IMR-90 (cell line): ENCODE measurements around the gene PRELID3B.

Experiments
- BHLHE40 ChIP-seq: fragments of 150-350 bp; IDR thresholded peaks from 2 replicates; pipeline ENCODE4 v1.6.1; 2016; ENCODE audit warnings: mild to moderate bottlenecking, low read depth, low read length
- CHD1 ChIP-seq: IDR thresholded peaks from 2 replicates; pipeline ENCODE4 v1.6.1; 2012; ENCODE audit warnings: low read depth, low read length, improper control_type of control experiment
- MAFK ChIP-seq: IDR thresholded peaks from 2 replicates; pipeline ENCODE4 v1.6.1; 2012; ENCODE audit warnings: low read depth, low read length, improper control_type of control experiment
- MAZ ChIP-seq: IDR thresholded peaks from 2 replicates; pipeline ENCODE4 v1.6.1; 2012; ENCODE audit warnings: low read depth, mild to moderate bottlenecking, low read length, improper control_type of control experiment, moderate library complexity, borderline replicate concordance
- MXI1 ChIP-seq: IDR thresholded peaks from 2 replicates; pipeline ENCODE4 v1.6.1; 2012; ENCODE audit warnings: low read depth, mild to moderate bottlenecking, low read length, moderate library complexity, borderline replicate concordance
- NFE2L2 ChIP-seq: fragments of 150-350 bp; IDR thresholded peaks from 2 replicates; pipeline ENCODE4 v1.6.1; 2016; ENCODE audit warnings: low read depth, mild to moderate bottlenecking, low read length
- POLR2A ChIP-seq: IDR thresholded peaks from 2 replicates; pipeline ENCODE4 v1.6.1; 2012; ENCODE audit warnings: mild to moderate bottlenecking, low read depth, low read length
- RAD21 ChIP-seq: IDR thresholded peaks from 2 replicates; pipeline ENCODE4 v1.6.1; 2012; ENCODE audit warnings: low read length, improper control_type of control experiment
- RCOR1 ChIP-seq: IDR thresholded peaks from 2 replicates; pipeline ENCODE4 v1.6.1; 2012; ENCODE audit warnings: mild to moderate bottlenecking, low read length, improper control_type of control experiment; ENCODE audit not compliant: insufficient replicate concordance
- RFX5 ChIP-seq: IDR thresholded peaks from 2 replicates; pipeline ENCODE4 v1.8.0; 2012; ENCODE audit warnings: low read depth, mild to moderate bottlenecking, low read length, moderate library complexity
- SMC3 ChIP-seq: fragments of 150-350 bp; IDR thresholded peaks from 2 replicates; pipeline ENCODE4 v1.6.1; 2016; ENCODE audit warnings: low read depth, mild to moderate bottlenecking, antibody characterized with exemption, low read length, moderate library complexity
- TF ChIP-seq, protein P1 (sequence below): conservative IDR thresholded peaks from 2 replicates; pipeline ENCODE4 v1.5.1; 2012; ENCODE audit warnings: mild to moderate bottlenecking, low read depth, low read length, improper control_type of control experiment
- TF ChIP-seq, protein P2 (sequence below): fragments of 150-350 bp; IDR thresholded peaks from 2 replicates; pipeline ENCODE4 v1.6.1; 2017; ENCODE audit warnings: mild to moderate bottlenecking, antibody characterized with exemption, low read length, low read depth
- TF ChIP-seq, protein P3 (sequence below): fragments of 150-350 bp; IDR thresholded peaks from 2 replicates; pipeline ENCODE4 v1.6.1; 2016; ENCODE audit warnings: low read depth, mild to moderate bottlenecking, low read length, moderate library complexity, borderline replicate concordance

- TF ChIP-seq, protein P1, sequence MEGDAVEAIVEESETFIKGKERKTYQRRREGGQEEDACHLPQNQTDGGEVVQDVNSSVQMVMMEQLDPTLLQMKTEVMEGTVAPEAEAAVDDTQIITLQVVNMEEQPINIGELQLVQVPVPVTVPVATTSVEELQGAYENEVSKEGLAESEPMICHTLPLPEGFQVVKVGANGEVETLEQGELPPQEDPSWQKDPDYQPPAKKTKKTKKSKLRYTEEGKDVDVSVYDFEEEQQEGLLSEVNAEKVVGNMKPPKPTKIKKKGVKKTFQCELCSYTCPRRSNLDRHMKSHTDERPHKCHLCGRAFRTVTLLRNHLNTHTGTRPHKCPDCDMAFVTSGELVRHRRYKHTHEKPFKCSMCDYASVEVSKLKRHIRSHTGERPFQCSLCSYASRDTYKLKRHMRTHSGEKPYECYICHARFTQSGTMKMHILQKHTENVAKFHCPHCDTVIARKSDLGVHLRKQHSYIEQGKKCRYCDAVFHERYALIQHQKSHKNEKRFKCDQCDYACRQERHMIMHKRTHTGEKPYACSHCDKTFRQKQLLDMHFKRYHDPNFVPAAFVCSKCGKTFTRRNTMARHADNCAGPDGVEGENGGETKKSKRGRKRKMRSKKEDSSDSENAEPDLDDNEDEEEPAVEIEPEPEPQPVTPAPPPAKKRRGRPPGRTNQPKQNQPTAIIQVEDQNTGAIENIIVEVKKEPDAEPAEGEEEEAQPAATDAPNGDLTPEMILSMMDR, result no peak
- TF ChIP-seq, protein P2, sequence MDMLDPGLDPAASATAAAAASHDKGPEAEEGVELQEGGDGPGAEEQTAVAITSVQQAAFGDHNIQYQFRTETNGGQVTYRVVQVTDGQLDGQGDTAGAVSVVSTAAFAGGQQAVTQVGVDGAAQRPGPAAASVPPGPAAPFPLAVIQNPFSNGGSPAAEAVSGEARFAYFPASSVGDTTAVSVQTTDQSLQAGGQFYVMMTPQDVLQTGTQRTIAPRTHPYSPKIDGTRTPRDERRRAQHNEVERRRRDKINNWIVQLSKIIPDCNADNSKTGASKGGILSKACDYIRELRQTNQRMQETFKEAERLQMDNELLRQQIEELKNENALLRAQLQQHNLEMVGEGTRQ, result no peak
- TF ChIP-seq POLR2A, result no peak
- TF ChIP-seq MXI1, result no peak
- no peak for TF ChIP-seq SMC3
- TF ChIP-seq RFX5, result no peak
- no peak for TF ChIP-seq RAD21
- no peak for TF ChIP-seq BHLHE40
- no peak for TF ChIP-seq MAFK
- TF ChIP-seq MAZ, result no peak
- no peak for TF ChIP-seq NFE2L2
- no peak for TF ChIP-seq RCOR1
- no peak for TF ChIP-seq CHD1
- TF ChIP-seq, protein P3, sequence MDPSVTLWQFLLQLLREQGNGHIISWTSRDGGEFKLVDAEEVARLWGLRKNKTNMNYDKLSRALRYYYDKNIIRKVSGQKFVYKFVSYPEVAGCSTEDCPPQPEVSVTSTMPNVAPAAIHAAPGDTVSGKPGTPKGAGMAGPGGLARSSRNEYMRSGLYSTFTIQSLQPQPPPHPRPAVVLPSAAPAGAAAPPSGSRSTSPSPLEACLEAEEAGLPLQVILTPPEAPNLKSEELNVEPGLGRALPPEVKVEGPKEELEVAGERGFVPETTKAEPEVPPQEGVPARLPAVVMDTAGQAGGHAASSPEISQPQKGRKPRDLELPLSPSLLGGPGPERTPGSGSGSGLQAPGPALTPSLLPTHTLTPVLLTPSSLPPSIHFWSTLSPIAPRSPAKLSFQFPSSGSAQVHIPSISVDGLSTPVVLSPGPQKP, result no peak
These were observed 3.4 kb downstream of the PRELID3B start for GRCh38 chr20:59039233-59039632.
